ENCODE results near the gene ANKRD13C. TPM values are rescaled to one million over a fixed set of nuclear protein-coding genes. Genes with fewer than 3 reads are reported as not detected.
A peak's percentile ranks its signal among the peaks of the same experiment; 100 is the strongest.

Gene ANKRD13C
- polyA plus RNA-seq, 4 donors, result 6.9 to 18.2 (median 9.1) TPM

- FAIRE-seq (no peak), DNase-seq (peak; percentile 14 to 22)
- Histone ChIP-seq H3K36me3 (ENCODE audit: control insufficient read depth in 3 of 3, insufficient read depth in 2 of 3, low read depth in 1 of 3, low read length in 3 of 3) (peaks cover 2 to 24% (median 2%) of the 10 kb centered on the region in 3 donors), H3K27ac (ENCODE audit: low read depth in 1 of 3, low read length in 2 of 3) (no peak overlapping the region), H3K27me3 (ENCODE audit: control insufficient read depth in 3 of 3, insufficient read depth in 3 of 3, low read length in 3 of 3) (no peaks in the 10 kb centered on the region), H3K4me3 (ENCODE audit: low read depth in 1 of 3, low read length in 3 of 3) (no peak overlapping the region), H3K4me1 (ENCODE audit: control insufficient read depth in 3 of 3, insufficient read depth in 2 of 3, low read depth in 1 of 3, low read length in 2 of 3) (peaks cover 0 to 4% (median 0%) of the 10 kb centered on the region in 3 donors), H3K9me3 (ENCODE audit: control insufficient read depth in 2 of 2, insufficient read depth in 1 of 2, low read depth in 1 of 2, low read length in 1 of 2) (no peaks in the 10 kb centered on the region)
- WGBS, 3 donors, result 13 to 71% (median 37%) methylated on average over 1 of the region's 1 CpG
Observed at GRCh38 chr1:70278710-70279109, 75.8 kb downstream of the ANKRD13C start.

DNA sequence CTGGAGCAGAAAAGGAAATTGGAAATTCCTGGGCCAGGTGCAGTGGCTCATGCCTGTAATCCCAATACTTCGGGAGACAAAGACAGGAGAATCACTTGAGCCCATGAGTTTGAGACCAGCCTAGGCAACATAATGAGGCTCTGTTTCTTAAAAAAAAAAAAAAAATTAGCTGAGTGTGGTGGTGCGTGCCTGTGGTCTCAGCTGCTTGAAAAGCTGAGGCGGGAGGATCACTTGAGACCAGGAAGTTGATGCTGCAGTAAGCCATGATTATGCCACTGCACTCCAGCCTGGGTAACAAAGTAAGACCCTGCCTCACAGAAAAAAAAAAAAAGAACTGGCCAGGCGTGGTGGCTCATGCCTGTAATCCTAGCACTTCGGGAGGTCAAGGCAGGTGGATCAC, 76.6 kb downstream of the ANKRD13C start:
- FAIRE-seq, result no peak
- H3K27me3 ChIP-seq (ENCODE audit: control insufficient read depth in 3 of 3, insufficient read depth in 3 of 3, low read length in 3 of 3), result no peaks in the 10 kb centered on the region
- H3K36me3 ChIP-seq (ENCODE audit: control insufficient read depth in 3 of 3, insufficient read depth in 2 of 3, low read depth in 1 of 3, low read length in 3 of 3), result peaks cover 2 to 26% (median 2%) of the 10 kb centered on the region in 3 donors
- 89 to 97% (median 91%) methylated on average over 5 of the region's 5 CpGs for WGBS, 3 donors
- H3K4me3 ChIP-seq (ENCODE audit: low read depth in 1 of 3, low read length in 3 of 3), result no peak overlapping the region
- H3K27ac ChIP-seq (ENCODE audit: low read depth in 1 of 3, low read length in 2 of 3), result no peak overlapping the region
- H3K4me1 ChIP-seq (ENCODE audit: control insufficient read depth in 3 of 3, insufficient read depth in 2 of 3, low read depth in 1 of 3, low read length in 2 of 3), result peaks cover 0 to 4% (median 0%) of the 10 kb centered on the region in 3 donors
- no peaks in the 10 kb centered on the region for H3K9me3 ChIP-seq (ENCODE audit: control insufficient read depth in 2 of 2, insufficient read depth in 1 of 2, low read depth in 1 of 2, low read length in 1 of 2)
- no peak for DNase-seq

- WGBS, 3 donors, result 91 to 98% (median 97%) methylated on average over 1 of the region's 1 CpG
- no peaks in the 10 kb centered on the region for H3K27me3 ChIP-seq (ENCODE audit: control insufficient read depth in 3 of 3, insufficient read depth in 3 of 3, low read length in 3 of 3)
- DNase-seq, result no peak
- H3K4me3 ChIP-seq (ENCODE audit: low read depth in 1 of 3, low read length in 3 of 3), result no peak overlapping the region
- no peaks in the 10 kb centered on the region for H3K4me1 ChIP-seq (ENCODE audit: control insufficient read depth in 3 of 3, insufficient read depth in 2 of 3, low read depth in 1 of 3, low read length in 2 of 3)
- H3K36me3 ChIP-seq (ENCODE audit: control insufficient read depth in 3 of 3, insufficient read depth in 2 of 3, low read depth in 1 of 3, low read length in 3 of 3), result peaks cover 0 to 12% (median 0%) of the 10 kb centered on the region in 3 donors
- no peak overlapping the region for H3K27ac ChIP-seq (ENCODE audit: low read depth in 1 of 3, low read length in 2 of 3)
- peaks cover 0 to 7% of the 10 kb centered on the region in 2 donors for H3K9me3 ChIP-seq (ENCODE audit: control insufficient read depth in 2 of 2, insufficient read depth in 1 of 2, low read depth in 1 of 2, low read length in 1 of 2)
- no peak for FAIRE-seq
Observed at GRCh38 chr1:70265946-70266345, 88.6 kb downstream of the ANKRD13C start.

GRCh38 chr1:70264839-70265238, 89.7 kb downstream of the ANKRD13C start:
- Histone ChIP-seq H3K4me3 (ENCODE audit: low read depth in 1 of 3, low read length in 3 of 3) (no peak overlapping the region), H3K27me3 (ENCODE audit: control insufficient read depth in 3 of 3, insufficient read depth in 3 of 3, low read length in 3 of 3) (no peaks in the 10 kb centered on the region), H3K36me3 (ENCODE audit: control insufficient read depth in 3 of 3, insufficient read depth in 2 of 3, low read depth in 1 of 3, low read length in 3 of 3) (peaks cover 0 to 9% (median 0%) of the 10 kb centered on the region in 3 donors), H3K27ac (ENCODE audit: low read depth in 1 of 3, low read length in 2 of 3) (no peak overlapping the region), H3K4me1 (ENCODE audit: control insufficient read depth in 3 of 3, insufficient read depth in 2 of 3, low read depth in 1 of 3, low read length in 2 of 3) (no peaks in the 10 kb centered on the region), H3K9me3 (ENCODE audit: control insufficient read depth in 2 of 2, insufficient read depth in 1 of 2, low read depth in 1 of 2, low read length in 1 of 2) (peaks cover 0 to 7% of the 10 kb centered on the region in 2 donors)
- WGBS, 3 donors, result 85 to 94% (median 91%) methylated on average over 7 of the region's 7 CpGs
- no peak for FAIRE-seq
- no peak for DNase-seq

DNA sequence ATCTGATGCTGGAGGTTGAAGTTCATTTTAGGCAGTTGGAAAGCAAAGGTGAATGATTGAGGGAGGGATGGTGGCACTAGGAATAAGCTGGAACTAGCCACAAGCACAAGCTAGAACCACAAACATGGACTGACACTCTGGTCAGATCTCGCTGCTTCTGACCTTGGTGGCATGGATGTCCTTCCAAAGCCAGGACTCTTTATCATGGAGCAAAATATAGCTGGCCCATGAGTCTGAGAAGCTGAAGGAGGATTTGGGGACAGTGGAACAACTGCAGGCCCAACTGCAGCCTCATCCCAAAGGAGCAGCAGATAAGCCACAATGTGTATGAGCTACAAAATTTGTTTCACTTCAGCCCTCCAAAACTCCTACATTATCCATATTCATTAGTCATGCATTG, 97.9 kb downstream of the ANKRD13C start:
- no peaks in the 10 kb centered on the region for H3K27me3 ChIP-seq (ENCODE audit: control insufficient read depth in 3 of 3, insufficient read depth in 3 of 3, low read length in 3 of 3)
- no peaks in the 10 kb centered on the region for H3K9me3 ChIP-seq (ENCODE audit: control insufficient read depth in 2 of 2, insufficient read depth in 1 of 2, low read depth in 1 of 2, low read length in 1 of 2)
- FAIRE-seq (no peak), DNase-seq (no peak)
- H3K4me3 ChIP-seq (ENCODE audit: low read depth in 1 of 3, low read length in 3 of 3), result no peak overlapping the region
- H3K4me1 ChIP-seq (ENCODE audit: control insufficient read depth in 3 of 3, insufficient read depth in 2 of 3, low read depth in 1 of 3, low read length in 2 of 3), result no peaks in the 10 kb centered on the region
- H3K27ac ChIP-seq (ENCODE audit: low read depth in 1 of 3, low read length in 2 of 3), result no peak overlapping the region
- WGBS, 3 donors, result 64 to 100% (median 94%) methylated on average over 1 of the region's 1 CpG
- H3K36me3 ChIP-seq (ENCODE audit: control insufficient read depth in 3 of 3, insufficient read depth in 2 of 3, low read depth in 1 of 3, low read length in 3 of 3), result peaks cover 0 to 3% (median 0%) of the 10 kb centered on the region in 3 donors

DNA sequence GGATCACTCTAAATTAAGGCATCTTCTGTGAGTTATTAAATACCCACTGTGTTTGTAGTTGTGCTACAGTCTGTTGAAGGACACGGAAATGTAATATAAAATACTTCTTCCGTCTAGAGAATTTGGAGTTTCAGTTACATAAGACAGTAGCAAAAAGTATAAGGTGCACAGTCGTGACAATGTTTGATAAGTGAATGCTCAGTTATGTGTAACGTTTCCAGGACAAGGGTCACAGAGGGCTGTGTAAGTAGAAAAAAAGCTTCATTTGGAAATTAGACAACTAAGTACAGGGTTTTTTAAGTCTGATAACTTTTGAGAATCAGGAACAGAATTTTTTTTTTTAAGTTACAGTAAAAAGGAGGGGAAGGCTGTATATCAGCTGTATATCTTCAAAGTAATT, 105.8 kb downstream of the ANKRD13C start:
- DNase-seq, result no peak
- Histone ChIP-seq H3K36me3 (ENCODE audit: control insufficient read depth in 3 of 3, insufficient read depth in 2 of 3, low read depth in 1 of 3, low read length in 3 of 3) (peaks cover 12 to 16% (median 14%) of the 10 kb centered on the region in 3 donors), H3K4me3 (ENCODE audit: low read depth in 1 of 3, low read length in 3 of 3) (no peak overlapping the region), H3K9me3 (ENCODE audit: control insufficient read depth in 2 of 2, insufficient read depth in 1 of 2, low read depth in 1 of 2, low read length in 1 of 2) (no peaks in the 10 kb centered on the region), H3K27ac (ENCODE audit: low read depth in 1 of 3, low read length in 2 of 3) (no peak overlapping the region), H3K4me1 (ENCODE audit: control insufficient read depth in 3 of 3, insufficient read depth in 2 of 3, low read depth in 1 of 3, low read length in 2 of 3) (no peaks in the 10 kb centered on the region), H3K27me3 (ENCODE audit: control insufficient read depth in 3 of 3, insufficient read depth in 3 of 3, low read length in 3 of 3) (no peaks in the 10 kb centered on the region)
- WGBS, 3 donors, result 46 to 70% (median 64%) methylated on average over 4 of the region's 4 CpGs
- no peak for FAIRE-seq

- DNase-seq, result no peak
Observed at GRCh38 chr1:70247768-70248167, 106.8 kb downstream of the ANKRD13C start.

DNA sequence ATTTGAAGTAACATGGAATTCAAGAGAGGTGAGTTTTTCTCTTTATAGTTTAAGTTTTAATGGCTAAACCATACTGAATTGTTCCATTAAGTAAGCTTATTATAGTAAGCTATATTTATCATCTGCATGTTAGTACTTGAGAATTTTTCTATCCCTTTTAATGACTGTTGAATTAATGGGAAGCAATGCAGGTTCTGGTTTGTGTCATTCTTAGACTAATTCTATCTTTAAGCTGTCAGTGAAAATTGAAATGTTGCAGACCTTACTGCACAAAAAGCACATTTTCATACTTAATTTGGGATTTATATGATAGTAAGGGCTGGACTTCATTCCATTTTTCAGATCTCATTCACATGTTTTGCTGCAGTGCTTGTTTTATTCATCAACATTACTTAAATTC, 107.4 kb downstream of the ANKRD13C start:
- Histone ChIP-seq H3K4me1 (ENCODE audit: control insufficient read depth in 3 of 3, insufficient read depth in 2 of 3, low read depth in 1 of 3, low read length in 2 of 3) (no peaks in the 10 kb centered on the region), H3K9me3 (ENCODE audit: control insufficient read depth in 2 of 2, insufficient read depth in 1 of 2, low read depth in 1 of 2, low read length in 1 of 2) (no peaks in the 10 kb centered on the region), H3K36me3 (ENCODE audit: control insufficient read depth in 3 of 3, insufficient read depth in 2 of 3, low read depth in 1 of 3, low read length in 3 of 3) (peaks cover 12 to 19% (median 18%) of the 10 kb centered on the region in 3 donors), H3K4me3 (ENCODE audit: low read depth in 1 of 3, low read length in 3 of 3) (no peak overlapping the region), H3K27me3 (ENCODE audit: control insufficient read depth in 3 of 3, insufficient read depth in 3 of 3, low read length in 3 of 3) (no peaks in the 10 kb centered on the region), H3K27ac (ENCODE audit: low read depth in 1 of 3, low read length in 2 of 3) (no peak overlapping the region)
- FAIRE-seq (no peak), DNase-seq (no peak)

More at GRCh38 chr1:70247768-70248167, 106.8 kb downstream of the ANKRD13C start:
- no peaks in the 10 kb centered on the region for H3K4me1 ChIP-seq (ENCODE audit: control insufficient read depth in 3 of 3, insufficient read depth in 2 of 3, low read depth in 1 of 3, low read length in 2 of 3)
- H3K9me3 ChIP-seq (ENCODE audit: control insufficient read depth in 2 of 2, insufficient read depth in 1 of 2, low read depth in 1 of 2, low read length in 1 of 2), result no peaks in the 10 kb centered on the region
- peaks cover 12 to 19% (median 14%) of the 10 kb centered on the region in 3 donors for H3K36me3 ChIP-seq (ENCODE audit: control insufficient read depth in 3 of 3, insufficient read depth in 2 of 3, low read depth in 1 of 3, low read length in 3 of 3)
- FAIRE-seq, result no peak
- H3K27me3 ChIP-seq (ENCODE audit: control insufficient read depth in 3 of 3, insufficient read depth in 3 of 3, low read length in 3 of 3), result no peaks in the 10 kb centered on the region
- no peak overlapping the region for H3K27ac ChIP-seq (ENCODE audit: low read depth in 1 of 3, low read length in 2 of 3)
- no peak overlapping the region for H3K4me3 ChIP-seq (ENCODE audit: low read depth in 1 of 3, low read length in 3 of 3)

DNA sequence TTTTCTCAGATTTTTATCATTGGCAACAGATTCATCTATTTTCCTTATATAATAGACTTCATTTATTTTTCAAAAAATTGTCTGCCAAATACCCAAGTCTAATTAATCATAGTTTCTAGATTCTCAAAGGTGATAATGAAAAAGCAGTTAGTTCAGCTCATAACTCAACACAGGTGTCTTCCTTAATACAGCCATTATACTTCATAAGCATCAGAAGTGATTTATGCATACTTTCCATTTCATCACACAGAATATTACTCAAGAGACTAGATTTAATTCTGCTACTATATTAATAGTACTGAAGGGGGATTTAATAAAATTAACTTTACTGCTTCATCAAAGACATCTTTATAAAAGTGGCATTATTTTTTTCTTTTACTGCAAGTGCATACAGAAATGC, 114.6 kb downstream of the ANKRD13C start:
- Histone ChIP-seq H3K36me3 (ENCODE audit: control insufficient read depth in 3 of 3, insufficient read depth in 2 of 3, low read depth in 1 of 3, low read length in 3 of 3) (peaks cover 20 to 36% (median 33%) of the 10 kb centered on the region in 3 donors), H3K4me1 (ENCODE audit: control insufficient read depth in 3 of 3, insufficient read depth in 2 of 3, low read depth in 1 of 3, low read length in 2 of 3) (no peaks in the 10 kb centered on the region), H3K4me3 (ENCODE audit: low read depth in 1 of 3, low read length in 3 of 3) (no peak overlapping the region), H3K27me3 (ENCODE audit: control insufficient read depth in 3 of 3, insufficient read depth in 3 of 3, low read length in 3 of 3) (no peaks in the 10 kb centered on the region), H3K27ac (ENCODE audit: low read depth in 1 of 3, low read length in 2 of 3) (no peak overlapping the region), H3K9me3 (ENCODE audit: control insufficient read depth in 2 of 2, insufficient read depth in 1 of 2, low read depth in 1 of 2, low read length in 1 of 2) (no peaks in the 10 kb centered on the region)
- no peak for DNase-seq
- no peak for FAIRE-seq

Measured in small intestine (tissue), 7 donors.